Inflammatory macrophage (primary cell): ENCODE measurements around the gene TBC1D9B.
"Not testable (repeated sequence)": the region's sequence is repeated elsewhere in the genome, so short reads cannot be mapped to it uniquely, and the experiment has no call there.

ENCODE experiments used
- DNase-seq, 2 donors: peaks; one replicate each; pipeline ENCODE4 v3.0.0-alpha.2; 2020 to 2022

Gene TBC1D9B

DNA sequence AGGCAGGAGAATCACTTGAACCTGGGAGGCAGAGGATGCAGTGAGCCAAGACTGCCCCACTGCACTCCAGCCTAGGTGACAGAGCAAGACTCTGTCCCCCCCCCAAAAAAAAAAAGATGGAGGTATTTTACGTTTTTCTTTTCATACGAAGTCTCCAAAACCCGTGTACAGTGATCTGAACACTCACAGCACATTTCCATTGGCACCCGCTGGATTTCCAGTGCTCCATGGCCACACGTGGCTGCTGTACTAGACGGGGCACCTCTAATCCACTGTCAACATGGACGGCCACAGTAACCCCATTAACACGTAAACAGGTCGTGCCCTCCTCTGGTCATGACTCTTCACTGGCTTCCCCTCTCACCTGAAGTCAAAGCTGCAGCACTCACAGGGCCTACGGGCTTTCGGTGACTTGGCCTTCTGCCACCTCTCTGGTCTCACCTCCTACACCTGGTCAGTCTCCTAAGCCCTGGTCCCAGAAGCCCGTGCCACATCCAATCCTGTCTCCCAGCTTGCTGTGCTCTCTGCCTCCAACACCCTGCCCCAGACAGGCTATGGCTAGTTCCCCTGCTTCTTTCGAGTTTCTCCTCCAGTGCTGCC, 22.1 kb downstream of the TBC1D9B start:
- no peak for DNase-seq

DNA sequence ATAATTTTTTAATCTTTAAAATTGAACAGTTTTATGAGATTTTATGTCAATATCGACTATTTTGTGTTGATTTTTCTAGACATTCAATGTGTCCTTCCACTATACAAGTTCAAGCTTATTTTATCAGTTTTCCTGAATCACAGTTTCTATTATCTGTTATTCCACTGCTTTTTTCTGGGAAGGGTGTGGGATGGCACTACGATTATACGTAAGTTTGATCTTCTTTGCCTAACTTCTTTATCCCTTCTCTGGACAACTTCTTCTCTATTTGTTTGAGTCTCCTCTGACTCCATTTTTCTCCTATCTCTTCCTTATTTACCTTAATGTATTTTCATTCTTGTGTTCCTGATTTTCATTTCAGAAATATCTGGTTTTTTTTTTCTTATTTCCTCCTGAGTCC, 24.5 kb downstream of the TBC1D9B start:
- no peak for DNase-seq

DNA sequence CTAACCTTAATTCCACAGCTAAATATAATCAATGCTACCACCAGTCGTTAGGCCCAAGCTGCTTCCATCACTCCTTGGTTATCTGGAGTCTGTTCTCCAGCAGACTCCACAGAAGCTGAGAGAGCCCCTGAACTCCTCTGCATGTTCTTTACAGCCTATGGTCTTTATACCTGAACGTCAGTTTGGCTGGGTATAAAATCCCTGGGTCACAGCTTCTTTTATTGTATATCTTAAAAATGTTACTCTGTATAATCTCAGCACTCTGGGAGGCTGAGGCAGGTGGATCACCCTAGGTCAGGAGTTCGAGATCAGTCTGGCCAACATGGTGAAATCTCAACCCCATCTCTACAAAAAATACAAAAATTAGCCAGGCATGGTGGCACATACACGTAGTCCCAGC, 25.4 kb downstream of the TBC1D9B start:
- no peak for DNase-seq

DNA sequence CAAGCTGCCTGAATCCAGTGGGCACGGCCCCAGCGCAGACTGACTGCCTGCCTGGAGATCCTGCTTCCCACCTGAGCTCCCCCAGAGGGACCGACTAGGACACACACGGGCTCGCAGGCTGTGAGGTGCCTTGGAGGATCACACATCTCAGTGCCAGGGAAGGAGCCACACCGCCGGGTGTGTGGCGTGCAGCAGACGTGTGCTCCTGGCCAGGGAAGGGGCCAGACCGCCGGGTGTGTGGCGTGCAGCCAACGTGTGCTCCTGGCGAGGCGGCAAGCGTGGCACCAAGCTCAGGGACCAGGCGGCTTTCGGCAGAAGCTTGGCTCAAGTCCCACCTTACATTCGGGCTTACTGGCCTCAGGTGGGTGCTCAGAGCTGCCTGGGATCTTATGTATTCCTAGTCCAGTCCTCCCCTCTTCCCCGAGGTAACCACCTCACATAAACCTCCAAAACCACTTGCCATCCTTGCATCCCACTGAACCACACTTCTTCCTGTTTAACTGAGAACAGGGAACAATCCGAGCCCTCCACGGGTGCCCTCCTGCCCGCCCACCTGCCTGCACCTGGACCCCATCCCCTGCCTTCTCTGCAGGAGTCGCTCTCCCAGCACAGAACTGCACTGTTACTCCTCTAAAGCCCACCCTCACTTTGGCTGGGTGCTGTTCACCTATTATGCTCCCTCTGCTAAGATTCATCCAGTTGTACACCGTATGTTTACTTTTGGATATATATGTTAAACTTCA, 26.7 kb downstream of the TBC1D9B start:
- DNase-seq, result no peak

DNA sequence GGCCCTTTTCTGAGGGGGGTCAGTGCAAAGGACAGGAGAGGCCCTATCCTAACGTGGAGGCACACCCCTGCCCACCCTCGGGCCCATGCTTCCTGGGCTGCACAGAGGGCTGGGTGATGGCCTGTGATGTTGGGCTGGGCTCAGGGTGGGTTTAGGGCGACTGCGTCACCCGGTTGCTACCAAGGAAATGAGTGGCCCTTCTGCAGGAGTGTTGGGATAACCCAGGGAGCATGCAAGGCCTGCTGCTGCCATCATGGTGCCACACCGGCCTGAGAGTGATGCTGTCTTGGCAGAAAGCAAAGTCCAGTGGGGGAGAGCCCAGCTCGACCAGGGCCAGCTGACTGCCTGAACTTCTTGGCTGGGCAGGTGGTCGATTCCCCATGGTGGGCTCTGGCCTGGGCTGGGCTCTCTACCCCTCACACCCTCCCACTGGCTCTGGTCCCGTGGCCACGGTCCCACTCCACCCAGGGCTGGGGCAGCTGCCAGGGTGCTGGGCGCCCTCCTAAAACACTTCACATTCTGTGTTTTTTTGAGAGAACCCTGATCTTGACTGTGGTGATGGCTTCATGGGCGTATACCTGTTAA, 27.5 kb downstream of the TBC1D9B start:
- DNase-seq, result no peak

DNA sequence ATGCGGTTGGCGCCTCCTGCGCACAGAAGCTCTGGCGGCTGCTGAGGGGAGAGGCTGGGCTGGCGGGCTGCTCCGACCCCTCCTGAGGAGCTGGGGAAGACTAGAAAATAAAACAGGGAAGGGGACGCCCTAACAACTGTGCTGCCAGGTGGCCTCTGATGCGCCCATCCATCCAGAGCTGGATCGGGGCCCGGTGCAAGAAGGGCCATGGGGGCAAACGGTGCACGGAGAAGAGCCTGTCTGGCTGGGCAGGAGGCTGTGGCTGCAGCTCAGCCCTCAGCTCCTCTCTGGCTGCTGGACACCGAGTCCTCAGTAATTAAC, 28.0 kb downstream of the TBC1D9B start:
- DNase-seq, result no peak

DNA sequence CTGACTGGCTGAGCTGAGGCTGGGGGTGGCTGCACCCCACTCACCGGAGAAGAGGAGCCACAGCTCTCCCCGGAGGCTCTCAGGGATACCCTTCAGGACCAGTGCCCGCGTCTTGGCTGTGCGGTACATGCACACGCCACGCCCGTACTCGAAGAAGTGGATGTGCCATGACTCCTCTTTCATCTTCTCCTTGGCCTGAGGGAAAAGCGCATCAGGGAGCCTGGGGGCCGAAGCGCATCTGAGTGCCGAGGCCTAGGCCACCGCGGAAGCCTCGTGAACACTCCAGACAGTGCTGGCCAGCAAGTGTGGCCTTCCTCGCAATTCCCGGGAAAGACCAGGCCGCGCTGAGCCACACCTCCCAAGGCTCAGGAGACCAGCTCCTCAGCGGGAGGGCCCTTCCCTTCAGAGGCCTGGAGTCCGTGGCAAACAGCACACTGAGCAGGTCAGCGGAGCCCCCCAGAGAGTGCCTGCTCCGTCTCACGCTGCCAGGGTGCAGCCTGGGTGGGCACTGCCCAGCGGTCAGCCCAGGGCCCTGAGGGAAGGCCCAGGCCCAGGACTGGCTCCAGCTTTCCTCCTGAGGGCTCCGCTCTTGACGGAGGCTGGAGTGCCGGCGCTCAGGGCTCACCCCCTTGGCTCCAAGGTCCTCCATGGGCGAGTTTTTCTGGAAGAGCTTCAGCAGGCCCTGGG, 28.6 kb downstream of the TBC1D9B start:
- DNase-seq, result no peak

DNA sequence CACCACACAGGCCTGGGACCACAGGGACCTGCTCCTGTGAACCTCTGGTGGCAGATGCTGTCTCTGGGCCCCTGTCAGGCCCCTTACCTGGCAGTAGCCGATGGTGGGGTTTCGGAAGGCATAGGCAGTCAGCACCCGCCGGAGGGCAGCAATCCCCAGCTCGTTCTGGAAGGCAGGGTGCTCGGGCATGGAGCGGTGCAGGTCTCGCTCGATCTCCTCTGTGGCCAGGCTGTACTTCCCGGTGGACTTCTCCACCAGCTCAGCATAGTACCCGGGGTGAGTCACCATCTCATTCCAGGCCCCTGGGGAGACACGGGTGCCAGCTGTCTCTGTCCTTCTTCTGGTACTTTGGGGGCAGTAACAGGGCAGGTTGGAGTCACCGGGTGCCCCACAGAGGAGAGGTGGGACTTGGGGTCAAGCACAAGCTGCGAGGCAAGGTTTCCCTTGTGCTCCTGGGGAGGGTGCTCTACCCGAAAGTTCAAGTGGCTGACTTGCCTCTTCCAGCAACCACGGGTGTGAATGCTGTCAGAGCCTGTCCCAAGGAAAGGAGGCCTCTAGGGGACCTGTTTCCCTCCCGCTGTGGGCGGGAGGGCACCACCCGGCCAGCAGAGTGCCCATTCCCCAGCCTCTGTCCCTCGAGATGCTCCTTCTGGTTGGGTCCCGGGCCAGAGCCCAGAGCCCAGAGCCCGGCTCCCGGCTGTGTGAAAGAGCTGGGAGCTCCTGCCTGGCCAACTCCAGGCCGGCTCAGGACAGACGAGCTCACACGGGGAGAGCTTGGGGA, 29.3 kb downstream of the TBC1D9B start:
- DNase-seq, result no peak

DNA sequence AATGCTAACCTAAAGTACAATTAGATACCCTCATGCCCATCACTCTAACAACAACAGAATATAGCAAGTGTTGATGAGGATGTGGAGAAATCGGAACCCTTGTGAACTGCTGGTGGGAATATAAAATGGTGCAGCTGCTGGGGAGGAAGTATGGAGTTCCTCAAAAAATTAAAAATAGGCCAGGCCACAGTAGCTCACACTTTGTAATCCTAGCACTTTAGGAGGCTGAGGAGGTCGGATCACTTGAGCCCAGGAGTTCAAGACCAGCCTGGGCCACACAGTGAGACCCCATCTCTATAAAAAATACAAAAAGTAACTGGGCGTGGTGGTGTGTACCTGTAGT, 31.1 kb downstream of the TBC1D9B start:
- DNase-seq, result peak; percentile 54 to 56

DNA sequence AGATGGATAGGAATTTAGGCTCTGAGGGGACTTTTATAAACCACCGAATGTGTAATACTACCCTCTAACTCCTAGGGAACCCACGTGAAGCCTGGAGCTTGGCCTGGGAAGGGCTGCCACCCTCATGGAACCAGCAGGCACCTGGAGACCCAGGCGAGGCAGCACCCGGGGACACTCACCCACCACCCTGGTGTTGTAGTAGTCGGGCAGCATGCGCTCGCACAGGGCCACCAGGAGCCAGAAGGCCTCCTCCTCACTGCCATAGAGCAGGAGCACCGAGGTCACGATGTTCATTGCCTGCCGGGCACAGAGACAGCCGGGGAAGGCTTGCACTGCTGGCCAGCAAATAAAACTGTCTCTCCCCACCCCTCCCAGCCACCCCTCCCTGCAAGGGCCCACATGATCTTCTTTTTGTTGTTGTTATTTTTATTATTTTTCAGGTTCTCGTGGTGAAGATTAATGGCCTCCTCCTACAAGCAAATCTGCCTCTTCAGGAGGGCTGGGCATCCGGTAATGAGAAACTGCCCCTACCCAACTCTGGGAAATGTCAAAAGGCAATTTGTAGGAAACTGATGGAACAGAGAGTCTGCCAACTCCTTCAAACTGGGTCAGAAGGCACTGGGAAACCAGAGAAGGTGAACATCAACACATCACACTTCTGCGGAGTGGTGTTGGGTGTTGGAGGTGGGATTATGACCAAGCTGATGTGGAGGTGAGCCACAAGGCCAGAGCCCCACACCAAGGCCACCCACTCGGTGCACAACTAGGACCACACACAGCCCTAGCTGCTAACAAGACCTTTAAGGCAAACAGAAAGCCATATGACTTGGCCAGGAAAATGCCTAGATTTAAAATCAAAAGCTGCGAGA, 31.7 kb downstream of the TBC1D9B start:
- DNase-seq, result no peak

DNA sequence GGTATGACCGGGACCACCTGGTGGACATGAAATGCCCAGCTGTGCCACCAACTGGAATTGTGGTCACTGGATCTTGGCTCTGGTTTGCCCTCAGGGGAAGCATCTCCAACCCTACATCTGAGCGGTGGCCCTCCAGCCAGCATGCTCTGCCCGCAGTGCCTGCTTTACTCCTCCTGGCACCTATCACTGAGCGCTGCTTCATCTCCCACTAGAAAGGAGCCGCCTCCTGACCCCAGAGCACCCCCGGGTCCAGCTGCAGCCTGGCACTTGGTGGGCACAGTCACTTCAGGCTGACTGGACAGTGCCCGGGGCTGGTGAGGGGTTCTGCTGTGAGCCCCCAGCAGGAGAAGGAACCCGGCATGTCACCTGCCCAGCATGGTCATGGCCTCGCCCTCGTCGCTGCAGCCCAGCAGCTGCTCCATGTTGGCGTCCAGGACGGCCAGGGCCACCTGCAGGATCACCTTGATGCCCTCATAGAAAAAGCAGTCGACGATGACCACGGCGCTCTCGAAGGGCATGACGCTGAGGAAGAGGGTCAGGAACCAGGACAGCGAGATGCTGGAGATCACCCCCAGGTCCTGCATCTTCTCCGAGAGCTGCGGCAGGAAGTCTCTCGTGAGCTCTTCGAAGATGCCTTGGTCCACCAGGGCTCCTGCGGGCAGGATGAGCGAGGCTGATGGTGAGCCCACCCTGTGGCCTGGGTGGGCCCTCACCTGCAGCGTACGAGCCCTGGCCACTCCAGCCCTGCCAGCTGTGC, 33.0 kb downstream of the TBC1D9B start:
- no peak for DNase-seq

DNA sequence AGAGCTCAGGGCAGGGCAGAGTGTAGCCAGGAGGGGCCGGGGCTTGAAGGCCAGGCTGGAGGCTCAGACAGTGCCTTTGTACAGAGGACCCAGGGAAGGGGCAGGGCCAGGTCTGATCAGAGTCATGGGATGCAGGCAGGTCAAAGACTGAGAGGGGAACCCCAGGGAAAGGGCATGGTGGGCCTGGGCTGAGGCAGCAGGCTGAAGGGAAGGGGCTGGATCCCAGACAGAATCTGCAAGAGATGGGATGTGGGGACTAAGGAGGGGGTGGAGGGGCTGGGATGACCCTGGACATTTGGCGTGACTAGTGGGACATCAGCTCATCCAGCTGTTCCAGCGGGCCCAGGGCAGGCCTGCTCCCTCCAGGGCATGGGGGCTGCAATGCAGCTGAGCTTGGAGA, 33.6 kb downstream of the TBC1D9B start:
- no peak for DNase-seq

DNA sequence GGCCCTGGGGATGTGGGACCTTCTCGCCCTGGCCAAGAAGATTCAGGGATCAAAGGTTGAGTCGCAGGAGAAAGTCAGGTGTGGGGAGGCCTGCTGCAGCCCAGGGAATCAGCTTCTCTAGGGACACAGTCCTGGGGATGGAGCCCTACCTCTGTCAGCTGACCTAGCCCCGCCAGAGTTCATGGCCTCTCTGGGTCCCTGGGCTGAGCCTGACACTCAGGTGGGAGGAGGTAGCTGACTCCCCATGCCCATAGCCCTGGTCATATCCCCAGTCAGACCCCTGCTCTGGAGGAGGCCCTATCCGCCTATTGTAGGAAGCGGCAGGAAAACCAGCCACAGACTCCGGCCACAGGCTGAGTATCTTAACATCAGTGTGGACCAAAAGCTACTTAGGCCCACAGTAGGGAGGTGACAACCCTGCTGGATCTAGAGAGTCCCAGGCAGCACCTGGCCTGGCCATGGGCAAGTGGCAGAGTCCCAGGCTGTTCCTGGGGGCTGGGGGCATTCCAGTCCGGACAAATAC, 34.0 kb downstream of the TBC1D9B start:
- DNase-seq, result no peak

DNA sequence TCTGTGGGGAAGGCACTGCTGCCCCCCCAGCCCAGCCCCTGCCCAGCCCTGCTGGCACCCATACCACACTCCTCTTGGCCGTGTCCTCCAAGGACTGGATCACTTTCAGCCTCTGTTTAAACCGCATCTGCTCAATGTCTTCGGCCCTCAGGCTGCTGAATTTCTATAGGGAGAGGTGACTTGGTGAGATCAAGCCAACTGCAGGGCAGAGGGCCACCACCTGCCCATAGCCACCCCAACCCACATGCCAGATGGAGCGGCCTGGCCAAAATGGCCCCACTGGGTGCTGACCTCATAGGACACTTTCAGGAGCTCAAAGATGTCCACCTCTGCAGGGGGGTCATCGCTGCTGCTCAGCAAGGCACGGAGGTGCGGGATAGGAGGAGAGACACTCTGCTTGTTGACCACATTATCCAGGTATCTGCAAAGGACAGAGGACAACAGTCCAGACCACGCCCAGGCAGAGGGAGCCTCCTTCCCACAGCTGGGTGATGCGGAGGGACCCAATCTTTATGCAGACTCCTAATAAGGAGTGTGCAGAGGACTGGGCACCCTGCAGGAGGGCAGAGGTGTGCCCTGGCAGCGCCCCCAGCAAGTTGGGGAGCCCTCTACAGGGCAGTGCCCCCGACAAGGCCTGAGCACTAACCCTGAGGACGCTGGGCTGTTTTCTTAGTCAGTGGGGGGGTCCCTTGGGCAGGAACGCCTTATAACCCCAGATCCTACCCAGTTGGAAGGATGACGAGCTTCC, 34.7 kb downstream of the TBC1D9B start:
- DNase-seq, result no peak

DNA sequence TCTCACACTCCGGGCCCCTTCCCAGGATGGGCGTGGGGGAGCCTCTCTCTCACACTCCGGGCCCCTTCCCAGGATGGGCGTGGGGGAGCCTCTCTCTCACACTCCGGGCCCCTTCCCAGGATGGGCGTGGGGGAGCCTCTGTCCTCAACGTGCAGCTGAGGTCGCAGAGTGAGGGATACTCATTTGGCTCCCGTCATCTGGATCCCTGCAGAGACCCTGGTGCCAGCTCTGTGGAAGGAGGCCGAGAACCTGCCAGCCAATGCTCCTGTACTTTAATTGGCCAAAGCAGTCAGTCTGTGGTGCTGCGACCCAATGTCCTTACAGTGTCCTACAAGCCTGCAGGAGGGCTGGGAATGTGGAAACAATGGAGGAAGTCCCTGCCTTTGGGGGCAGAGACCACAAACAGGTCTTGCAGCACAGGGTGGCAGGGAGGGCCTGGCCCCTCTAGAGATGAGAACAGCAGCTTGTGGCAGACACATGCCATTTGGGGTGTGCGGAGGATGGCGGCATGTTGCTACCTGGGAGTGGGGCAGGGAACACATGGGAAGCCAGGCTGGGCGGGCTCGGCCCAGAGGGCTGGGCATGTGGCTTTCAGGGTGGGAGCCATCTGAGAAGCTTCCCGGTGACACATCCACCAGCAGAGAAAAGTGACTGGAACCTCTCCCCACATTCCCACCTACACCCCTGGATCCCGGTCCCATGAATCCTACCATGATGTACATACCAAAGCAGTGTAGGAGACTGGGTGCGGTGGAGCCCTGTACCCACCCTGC, 35.5 kb downstream of the TBC1D9B start:
- DNase-seq, result no peak

DNA sequence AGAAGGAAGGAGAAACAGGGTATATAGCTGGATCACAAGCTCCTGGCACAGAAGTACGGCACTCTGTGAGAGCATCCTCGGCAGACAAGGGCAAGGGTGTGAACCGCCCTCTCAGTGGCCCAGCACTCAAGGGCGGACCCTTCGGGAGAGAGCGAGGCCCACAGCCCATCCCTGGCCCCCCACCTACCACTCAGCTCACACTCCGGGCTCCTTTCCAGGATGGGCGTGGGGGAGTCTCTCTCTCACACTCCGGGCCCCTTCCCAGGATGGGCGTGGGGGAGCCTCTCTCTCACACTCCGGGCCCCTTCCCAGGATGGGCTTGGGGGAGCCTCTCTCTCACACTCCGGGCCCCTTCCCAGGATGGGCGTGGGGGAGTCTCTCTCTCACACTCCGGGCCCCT, 36.2 kb downstream of the TBC1D9B start:
- DNase-seq, result not testable (repeated sequence)

DNA sequence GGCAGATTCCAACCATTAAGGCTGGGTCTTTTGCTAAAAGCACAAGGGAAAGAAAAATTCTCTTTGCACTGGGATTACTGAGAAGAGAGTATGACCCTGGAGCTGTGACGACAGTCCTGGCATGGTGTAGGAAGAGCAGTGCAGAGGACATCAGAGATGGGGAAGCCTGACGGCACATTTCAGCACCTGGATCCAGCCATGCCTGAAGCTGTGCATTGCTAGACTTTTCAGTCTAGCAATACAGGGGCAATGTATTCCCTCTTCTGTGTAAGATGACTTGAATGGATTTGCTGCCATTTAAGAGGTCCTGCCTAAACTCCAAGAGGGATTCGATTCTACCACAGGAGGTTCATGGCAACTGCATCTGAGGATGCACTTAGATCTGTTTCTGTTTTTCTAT, 36.7 kb downstream of the TBC1D9B start:
- DNase-seq, result no peak

DNA sequence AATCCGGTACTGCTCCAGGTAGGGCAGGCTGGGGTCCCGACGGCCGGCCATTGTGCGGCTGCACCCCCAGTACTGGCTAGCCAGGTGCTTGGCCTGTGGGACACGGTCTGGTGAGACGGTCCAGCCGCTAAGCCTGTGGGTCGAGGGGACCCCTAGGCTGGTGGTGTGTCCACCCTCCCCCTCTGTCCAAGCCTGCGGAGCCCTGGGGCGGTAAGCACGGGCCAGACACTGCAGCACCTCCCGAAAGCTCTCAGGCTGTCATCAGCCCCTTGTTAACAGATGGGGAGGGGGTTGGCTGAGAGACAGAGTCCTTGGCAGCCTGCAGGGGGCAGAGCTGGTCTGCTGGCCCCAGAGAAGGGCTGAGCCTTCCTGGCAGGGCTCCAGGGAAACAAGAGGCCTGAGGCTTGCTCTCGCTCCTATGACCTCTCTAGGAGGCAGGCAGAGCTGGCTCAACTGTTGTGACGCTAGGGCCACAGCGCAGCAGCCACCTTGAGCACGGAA, 37.2 kb downstream of the TBC1D9B start:
- DNase-seq, result no peak

DNA sequence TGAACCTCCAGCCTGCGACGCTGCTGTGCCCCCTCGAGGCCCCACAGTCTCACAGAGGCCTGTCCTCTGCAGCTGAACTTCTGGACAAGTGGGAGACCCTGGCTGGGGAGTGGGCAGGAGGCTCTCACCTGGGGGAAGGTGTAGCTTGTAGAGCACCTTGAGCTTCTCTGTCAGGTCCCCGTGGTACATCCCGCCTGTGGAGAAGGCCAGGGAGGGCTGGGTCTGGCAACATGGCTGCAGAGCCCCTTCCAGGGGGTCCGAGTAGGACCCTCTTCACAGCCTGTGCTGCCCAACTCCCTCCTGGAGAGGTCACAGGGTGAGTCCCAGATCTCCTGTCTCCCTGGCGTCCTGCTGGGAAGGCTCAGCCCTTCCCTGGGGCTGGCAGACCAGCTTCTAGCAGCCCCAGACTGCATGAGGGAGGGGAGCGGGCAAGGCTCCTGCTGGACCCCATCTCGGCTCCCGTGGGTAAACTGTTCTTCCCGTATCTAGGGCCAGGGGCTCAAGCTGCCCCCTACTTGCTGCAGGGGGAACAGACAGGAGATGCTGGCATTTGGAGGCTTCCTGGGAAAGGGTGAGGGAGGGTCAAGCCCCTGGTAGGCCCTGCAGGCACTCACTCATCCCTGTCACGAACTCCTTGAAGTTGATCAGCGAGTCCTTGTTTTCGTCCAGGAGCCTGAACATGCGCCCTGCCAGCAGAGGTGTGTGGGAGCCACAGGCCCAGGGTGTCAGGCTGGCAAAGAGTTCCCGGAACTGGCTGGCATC, 37.9 kb downstream of the TBC1D9B start:
- DNase-seq, result no peak
